Cortex of kidney (tissue), 1 donor: ENCODE data around the gene CTU1.

Experiments used
- DNase-seq: peaks from one replicate; lab custom pipeline; 2025; lab: John Stamatoyannopoulos, UW

The CTU1 gene

DNA sequence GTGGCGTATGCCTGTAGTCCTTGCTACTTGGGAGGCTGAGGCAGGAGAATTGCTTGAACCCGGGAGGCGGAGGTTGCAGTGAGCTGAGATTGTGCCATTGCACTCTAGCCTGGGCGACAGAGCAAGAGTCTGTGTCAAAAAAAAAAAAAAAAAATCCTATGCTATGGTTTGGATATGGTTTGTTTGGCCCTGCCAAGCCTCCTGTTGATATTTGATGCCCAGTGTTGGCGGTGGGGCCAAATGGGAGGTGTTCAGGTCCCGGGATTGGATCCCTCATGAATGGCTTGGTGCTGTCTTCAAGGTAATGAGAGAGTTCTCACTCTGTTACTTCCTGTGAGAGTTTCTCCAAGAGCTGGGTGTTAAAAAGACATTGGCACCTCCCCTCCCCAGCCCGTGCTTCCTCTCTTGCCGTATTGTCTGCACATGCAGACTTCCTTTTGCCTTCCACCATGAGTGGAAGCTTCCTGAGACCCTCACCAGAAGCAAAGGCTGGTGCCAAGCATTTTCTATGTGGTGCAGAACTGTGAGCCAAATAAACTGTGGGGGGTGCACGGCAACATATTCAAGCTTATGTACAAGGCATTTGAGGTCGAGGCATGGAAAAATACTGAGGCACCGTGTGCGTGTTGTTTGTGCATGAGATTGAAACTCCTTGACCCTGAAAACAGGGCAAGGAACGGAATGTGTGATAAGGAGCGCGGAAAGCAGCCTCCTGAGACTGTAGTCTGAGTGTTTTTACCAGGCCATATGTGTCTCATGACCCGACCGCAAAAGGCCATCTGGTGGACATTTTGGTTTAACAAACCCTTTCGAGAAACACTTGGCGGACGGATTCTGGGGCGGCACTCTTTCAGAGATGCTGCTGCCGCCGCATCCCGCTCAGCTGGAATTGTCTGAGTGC lies 23.8 kb upstream of the CTU1 start:
- no peak for DNase-seq

DNA sequence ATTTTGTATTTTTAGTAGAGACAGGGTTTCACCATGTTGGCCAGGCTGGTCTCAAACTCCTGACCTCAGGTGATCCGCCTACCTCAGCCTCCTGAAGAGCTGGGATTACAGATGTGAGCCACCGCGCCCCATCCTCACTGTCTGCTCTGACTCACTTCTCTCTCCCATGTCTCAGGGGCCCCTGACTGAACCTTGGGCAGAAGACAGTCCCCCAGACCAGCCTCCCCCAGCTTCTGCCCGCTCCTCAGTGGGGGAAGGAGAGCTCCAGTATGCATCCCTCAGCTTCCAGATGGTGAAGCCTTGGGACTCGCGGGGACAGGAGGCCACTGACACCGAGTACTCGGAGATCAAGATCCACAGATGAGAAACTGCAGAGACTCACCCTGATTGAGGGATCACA lies 21.5 kb upstream of the CTU1 start:
- DNase-seq = no peak

DNA sequence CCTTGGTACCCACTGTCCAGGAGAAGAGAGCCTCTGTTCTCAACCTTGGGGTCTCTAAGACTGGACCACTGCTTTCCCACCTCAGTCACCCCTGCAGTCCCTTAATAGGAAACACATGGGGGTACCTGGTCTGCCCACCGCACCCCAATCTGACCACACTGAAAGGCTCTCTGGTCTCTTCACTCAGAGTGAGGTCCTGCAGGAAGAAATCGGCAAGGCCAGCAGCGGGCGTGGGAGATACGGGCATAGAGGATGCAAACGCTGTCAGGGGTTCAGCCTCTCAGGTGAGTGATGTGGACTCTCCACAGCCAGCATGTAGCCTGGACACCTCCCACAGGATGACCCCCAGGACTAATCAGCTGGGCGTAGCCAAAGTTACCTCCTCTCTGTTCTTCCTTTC lies 20.0 kb upstream of the CTU1 start:
- DNase-seq = no peak

DNA sequence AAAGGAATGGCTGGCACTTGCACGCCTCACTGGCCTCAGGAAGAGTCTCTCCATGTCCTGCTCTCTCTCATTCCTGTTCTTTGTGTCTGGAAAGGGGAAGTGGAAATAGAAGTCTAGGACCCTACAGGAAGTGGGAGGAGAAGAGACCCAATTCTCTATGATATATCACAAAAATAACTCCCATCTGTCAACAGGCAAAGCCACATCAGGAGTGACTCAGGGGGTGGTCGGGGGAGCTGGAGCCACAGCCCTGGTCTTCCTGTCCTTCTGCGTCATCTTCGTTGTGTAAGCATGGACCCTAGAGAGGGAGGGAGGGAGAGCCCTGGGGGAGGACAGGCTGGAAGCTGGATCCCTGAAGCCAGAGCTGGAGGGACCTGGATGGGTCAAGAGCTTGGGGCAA lies 19.5 kb upstream of the CTU1 start:
- DNase-seq = no peak

DNA sequence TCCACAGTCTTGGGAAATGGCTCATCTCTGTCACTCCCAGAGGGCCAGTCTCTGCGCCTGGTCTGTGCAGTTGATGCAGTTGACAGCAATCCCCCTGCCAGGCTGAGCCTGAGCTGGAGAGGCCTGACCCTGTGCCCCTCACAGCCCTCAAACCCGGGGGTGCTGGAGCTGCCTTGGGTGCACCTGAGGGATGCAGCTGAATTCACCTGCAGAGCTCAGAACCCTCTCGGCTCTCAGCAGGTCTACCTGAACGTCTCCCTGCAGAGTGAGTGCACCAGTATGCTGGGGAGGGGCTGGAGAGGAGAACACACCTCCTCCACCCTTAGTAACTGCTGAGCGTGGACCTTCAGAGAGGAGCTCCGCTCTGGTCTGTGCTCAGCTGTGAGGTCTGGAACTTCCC lies 18.8 kb upstream of the CTU1 start:
- no peak for DNase-seq

DNA sequence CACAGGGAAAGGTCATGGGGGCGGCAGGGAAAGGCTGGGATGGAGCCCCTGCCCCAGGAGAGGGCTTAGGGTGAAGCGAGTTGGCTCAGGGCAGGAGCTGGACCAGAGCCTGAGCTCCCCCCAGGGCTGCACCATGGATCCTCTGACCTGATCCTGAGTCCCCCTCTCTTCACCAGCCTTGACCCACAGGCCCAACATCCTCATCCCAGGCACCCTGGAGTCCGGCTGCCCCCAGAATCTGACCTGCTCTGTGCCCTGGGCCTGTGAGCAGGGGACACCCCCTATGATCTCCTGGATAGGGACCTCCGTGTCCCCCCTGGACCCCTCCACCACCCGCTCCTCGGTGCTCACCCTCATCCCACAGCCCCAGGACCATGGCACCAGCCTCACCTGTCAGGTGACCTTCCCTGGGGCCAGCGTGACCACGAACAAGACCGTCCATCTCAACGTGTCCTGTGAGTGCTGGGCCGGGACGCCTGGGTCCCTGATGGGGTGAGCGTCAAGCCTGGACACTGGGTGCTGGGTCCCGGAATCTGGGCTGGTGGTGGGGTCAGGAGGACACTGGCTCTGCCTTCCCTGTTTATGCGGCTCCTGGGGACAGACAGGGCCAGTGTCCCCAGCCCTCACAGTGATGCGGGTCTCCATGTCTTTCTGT lies 17.3 kb upstream of the CTU1 start:
- DNase-seq = no peak

DNA sequence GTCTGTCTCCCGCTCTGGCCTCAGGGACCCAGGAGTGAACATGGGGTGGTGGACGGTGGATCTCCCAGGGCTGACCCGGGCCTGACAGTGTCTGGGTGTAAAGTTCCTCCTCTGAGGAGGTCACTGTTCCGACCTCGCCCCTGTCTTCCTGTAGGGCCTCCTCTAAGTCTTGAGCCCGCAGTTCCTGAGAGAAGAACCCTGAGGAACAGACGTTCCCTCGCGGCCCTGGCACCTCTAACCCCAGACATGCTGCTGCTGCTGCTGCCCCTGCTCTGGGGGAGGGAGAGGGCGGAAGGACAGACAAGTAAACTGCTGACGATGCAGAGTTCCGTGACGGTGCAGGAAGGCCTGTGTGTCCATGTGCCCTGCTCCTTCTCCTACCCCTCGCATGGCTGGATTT lies 16.5 kb upstream of the CTU1 start, which contains the start of gene SIGLEC9:
Gene SIGLEC9 (plus strand): TSS at position 178 of the 400 bp plus-strand sequence. CDS start 69 bp downstream, at position 247.
- DNase-seq = no peak

DNA sequence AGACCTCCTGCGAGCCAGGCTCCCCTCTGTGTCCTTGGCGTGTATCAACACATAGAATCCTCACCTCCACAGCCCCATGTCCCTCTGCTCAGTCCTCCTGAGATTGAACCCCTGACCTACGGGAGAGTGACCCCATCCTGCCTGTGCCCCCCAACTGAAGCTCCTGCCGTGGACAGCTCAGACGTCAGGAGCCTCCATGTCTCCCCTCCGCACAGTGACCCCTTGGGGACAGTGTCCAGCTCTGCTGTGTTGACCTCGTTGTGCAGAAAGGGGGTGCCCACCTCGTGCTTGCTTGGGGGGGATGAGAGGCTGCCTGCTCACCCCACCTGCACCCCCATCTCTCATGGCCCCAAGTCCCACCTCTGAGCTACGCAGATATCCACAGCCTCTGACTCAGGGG lies 16.0 kb upstream of the CTU1 start:
- no peak for DNase-seq

DNA sequence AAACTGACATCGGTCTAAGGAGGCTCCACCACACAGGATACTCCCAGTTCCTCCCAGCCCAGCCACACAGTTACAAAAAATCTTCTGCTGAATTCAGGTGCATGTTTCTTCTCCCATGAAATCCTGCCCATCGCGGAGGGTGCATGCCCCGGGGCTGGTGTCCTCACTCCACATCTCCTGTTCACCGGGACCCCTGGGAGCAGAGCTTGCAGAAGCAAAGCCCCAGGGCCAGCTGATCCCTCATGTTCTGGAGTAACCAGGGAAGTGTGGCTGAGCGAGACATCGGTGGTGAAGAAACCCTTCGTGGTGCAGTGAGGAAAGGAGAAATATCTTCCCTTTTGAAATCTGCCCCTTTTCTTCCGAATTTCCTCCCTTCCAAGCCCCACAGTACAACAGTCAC lies 15.6 kb upstream of the CTU1 start:
- DNase-seq = no peak

DNA sequence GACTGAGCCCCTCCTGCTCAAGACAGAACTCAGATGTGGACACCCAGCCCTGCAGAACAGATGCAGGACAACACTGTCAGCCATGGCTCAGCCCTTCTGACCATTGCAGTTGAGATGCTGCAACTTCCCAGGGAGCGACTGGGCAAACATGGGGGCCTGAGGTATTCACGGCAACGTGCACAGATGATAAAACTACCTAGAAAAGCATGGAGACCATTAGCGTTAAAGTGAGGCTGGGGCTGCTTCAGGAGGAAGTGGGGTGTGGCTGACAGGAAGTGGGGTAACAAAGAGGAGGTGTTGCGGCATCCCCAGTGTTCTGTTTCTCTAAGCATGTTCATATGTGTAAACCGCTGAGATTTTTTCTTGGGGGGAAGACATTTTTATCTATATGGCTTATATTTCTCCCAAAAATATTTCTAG lies 15.2 kb upstream of the CTU1 start:
- no peak for DNase-seq

DNA sequence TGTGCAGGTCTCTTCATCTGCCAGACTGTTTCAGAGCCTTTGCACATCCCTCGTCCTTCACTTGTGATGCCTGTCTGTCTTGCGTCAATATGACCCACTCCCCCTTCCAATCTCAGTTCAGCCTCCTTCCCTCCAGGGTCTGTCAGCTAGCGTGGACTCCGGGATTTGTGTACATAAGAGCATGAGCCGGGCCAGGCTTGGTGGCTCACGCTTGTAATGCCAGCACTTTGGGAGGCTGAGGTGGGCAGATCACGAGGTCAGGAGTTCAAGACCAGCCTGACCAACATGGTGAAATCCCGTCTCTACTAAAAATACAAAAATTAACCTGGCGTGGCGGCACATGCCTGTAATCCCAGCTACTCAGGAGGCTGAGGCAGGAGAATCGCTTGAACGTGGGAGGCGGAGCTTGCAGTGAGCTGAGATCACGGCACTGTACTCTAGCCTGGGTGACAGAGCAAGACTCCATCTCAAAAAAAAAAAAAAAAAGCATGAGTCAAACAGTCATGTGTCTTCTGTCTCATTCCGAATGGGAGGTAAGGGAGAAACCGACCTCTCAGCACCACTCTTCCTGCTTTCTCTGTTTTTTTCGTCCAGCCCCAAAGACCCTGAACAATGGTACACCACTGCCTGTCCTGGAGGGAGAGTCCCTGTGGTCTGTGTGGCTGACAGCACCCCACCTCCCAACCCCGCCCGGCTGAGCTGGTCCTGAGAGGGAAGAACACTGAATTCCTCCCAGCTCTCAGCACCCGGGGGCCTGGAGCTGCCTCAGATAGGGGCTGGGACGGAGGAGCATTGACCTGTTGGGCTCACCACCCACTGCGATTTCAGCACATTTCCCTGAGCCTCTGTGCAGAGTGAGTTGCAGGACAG lies 14.1 kb upstream of the CTU1 start:
- no peak for DNase-seq

DNA sequence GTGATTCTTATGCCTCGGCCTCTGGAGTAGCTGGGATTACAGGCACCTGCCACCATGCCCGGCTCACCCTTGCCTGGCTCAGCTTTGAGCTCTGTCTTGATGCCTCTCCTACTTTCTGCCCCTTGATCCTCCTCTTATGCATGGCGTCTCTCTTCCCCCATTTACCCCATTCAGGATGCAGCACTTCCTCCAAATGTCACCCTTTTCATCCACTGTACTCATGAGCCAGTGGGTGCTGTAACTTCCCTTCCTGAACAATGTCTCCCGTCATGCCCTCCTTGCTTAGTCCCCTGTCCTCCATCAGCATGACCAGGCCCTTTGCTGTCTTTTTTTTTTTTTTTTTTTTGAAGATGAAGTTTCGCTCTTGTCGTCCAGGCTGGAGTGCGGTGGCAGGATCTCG lies 13.0 kb upstream of the CTU1 start:
- DNase-seq = no peak

DNA sequence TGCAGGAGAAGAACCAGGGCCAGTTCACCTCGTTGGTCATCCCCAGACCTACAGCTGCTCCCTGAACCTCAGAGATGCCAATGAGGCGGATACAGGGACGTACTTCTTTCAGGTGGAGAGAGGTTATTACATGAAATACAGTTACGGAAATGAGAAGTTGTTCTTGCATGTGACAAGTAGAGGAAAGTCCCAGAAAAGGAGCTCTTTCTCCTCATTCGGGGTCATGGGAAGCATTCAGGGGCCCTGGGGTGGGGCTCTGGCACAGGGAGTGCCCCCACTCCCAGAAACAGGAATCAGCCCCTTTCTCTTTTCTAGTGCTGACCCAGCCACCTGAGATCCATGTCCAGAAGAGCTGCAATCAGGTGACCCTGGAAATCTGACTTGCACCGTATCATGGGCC lies 12.0 kb upstream of the CTU1 start:
- DNase-seq = no peak

DNA sequence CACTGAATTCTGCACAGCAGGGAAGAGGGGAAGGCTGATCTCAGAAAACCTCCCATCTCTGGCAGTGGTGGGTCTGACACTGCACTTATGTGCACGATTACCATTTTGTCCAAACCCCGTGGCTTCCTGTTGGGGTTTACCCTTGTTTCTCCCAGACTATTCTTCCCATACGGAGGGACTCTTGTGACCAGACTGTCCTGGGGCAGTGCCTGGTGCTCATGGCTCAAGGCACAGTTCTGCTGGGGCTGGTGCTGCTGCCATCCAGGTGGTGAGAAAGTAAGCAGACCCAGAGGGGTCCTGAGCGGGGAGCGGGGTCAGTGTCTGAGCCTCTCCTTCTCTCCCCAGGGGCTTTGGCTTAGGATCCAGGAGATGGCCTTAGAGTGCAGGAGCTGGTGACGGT lies 11.4 kb upstream of the CTU1 start:
- DNase-seq = no peak

DNA sequence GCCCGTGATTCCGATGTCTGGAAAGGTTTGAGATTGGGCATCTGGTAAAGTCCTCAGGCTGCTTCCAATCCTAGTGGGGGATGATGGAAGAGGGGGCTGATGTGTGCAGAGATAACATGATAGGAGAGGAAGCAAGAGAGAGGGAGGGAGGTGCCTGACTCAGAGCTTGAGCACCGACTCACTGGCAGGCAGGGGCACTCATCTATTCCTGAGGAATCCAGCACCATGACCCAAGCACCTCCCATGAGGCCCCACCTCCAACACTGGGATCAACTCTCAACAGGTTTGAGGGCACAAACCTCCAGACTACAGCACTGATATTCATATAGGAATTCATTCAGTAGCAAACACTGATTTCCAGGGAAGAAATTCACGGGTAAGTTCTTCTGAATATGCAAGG lies 10.9 kb upstream of the CTU1 start:
- DNase-seq = no peak

DNA sequence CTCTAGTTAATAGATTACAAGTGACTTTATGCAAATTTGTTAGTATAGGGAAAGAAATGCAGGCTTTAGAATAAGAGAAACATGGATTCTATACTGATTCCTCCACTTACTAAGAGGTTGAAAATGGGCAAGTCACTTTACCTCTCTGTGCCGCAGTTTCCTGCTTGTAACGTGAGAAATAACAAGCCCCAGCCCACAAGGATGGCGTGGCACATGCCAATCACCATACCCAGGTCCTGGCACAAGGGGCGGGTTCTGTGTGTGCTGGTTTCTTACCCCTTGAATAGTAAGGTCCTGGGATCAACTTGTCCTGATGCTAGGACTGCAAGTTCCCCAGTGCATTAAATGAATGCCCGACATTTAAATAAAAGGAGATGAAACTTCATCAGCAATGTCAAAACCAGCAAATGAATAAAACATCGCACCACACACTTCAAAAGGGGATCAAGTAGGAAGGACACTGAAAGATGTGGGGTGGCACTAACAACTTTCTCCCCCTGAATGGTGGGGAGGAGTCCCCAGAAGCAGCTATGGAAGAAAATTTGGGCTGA lies 8.6 kb upstream of the CTU1 start:
- no peak for DNase-seq

DNA sequence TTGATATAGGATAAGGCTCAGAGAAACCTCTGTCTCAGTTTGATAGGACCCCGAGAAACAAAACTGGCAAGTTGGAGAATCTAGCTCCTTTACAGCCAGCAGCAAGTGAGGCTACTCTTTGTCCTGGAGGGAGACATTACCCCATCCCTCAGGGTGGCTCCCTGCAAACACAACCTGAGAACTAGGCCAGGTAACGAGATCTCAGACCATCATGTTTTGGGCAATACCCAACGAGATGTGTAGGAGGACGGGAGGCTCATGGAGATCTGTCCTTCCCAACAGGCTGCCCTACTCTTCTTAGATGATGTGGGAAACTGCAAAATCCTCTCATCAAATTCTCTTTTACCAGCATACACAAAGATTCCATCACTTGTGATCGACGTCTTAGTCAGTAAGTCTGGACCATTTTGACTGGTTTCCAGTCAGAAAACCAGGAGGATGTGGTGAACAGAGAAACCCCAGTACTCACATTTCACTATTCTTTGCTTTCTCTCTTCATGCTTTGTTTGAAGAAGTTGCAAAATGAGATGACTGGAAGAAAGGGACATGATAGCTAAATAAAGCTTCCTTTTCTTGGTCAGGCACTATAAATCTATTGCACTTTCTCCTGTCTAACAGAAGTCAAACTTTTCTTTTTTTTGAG lies 6.0 kb upstream of the CTU1 start:
- no peak for DNase-seq

DNA sequence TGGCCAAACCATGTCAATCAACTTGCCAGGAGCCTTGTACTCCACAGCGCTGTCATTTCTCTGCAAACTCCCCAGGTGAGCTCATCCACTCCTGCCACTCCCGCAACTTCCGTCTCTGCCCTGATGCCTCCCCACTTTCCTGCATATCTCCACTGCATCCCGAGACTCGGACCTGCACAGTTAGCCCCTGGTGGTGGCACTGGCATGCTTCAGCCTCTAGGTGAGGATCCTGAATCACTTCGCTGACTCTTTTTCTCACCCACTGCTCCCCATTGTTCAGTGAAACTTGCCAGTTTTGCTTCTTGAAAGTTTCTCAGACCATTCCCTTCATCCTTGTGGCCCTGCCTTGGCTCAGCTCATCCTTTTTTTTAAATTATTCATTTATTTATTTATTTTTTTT lies 3.4 kb upstream of the CTU1 start:
- no peak for DNase-seq

DNA sequence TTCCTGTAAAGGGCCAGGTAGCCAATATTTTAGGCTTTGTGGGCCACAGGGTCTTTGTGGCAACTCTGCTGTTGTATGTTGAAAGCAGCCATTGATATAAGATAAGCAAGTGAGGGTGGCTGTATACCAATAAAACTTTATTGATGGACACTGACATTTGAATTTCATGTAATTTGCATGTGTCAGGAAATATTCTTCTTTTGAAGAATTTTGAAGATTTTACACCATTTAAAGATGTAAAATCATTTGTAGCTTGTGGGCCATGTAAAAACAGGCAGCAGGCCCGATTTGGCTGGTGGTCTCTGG lies 2.4 kb upstream of the CTU1 start:
- no peak for DNase-seq

DNA sequence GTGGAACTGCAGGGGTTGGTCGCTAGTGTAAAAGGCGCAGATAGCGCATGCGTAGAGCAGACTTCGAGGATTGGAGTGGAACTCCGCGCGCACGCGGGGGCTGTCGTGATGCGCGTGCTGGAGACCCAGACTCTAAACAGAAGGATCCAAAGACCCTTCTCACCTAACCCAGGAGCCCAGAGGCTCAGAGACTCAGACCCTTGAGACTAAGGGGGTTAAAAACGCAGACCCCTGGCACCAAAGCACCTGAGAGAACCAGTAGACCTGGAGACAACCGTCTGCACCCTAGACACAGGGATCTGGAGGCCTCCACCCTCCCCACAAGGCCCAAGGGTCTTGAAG lies 567 bp upstream of the CTU1 start:
- DNase-seq = no peak

DNA sequence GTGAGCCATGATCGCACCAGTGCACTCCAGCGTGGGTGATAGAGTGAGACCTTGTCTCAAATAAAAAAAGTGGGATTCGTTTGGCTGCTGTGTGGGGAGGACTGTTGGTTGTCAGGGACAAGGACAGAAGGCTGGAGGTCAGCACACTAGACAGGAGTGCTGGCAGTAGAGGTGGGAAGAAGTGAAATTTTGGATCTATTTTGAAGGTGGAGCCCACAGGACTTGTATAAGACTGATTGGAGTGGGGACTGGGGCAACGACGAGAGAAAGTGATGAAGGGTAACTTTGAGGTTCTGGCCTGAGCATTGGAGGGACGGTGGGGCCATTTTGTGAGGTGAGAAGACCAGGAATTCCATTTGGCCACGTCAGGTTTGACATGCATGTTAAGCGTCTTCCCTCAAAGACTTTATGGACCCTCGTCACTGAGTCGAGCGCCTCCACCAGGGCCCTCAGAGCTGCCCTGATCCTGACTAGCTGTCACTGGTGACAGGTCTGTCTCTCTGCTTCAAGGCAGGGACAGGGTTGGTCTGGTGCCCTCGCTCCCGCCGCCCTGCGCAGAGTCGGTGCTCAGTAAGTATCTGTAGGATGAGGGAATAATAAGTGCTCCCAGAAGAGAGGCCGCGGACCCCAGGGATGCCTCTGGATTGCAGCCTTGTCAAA lies 673 bp downstream of the CTU1 start:
- DNase-seq = no peak

DNA sequence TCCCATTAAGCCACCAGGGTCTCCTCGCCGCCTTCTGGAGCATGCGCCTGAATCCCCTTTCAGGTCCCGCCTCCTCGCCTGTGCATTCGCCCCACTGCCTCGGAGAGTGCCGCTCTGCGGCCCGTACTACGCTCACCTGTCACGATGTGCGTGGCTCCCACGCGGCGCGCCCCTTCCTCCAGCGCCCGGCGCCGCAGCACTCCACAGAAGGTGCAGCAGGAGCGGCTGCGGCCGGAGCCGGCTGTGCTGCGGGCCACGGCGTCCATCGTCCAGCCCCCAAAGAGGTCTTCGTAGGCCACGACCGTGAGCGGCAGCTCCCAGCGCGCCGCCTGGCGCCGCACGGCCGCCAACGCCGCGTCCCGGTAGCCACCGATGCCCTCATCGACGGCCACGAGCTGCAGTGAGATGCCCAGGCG lies 4.3 kb downstream of the CTU1 start:
- no peak for DNase-seq
